Measurements from ENCODE around the gene SGCA. TPM values are rescaled to one million over a fixed set of nuclear protein-coding genes. Genes with fewer than 3 reads are reported as not detected.

The SGCA gene
- total RNA-seq, 6 experiments from 2014 or later, result 0.28 to 0.91 (median 0.76) TPM

DNA sequence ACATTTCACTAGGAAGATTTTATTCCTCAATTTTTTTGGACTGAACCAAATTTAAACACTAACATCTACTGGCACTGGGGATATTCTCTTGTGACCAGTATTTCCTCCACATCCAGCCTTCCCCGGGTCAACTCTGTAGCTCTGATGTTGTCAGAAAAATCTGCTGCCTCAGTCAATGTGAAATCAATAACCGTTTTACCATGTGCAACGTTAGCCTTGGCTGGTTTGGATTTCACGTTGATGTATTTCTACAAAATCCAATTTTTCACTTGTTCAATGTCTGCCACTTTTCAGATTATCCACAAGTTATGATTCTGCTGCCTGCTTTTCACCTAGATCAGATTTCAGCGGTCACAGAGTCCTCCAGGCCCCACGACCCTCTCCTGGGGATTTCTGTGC is 7.1 kb downstream of the SGCA start:
- peaks cover 61% of the 10 kb centered on the region for H3K4me1 Mint-ChIP-seq (ENCODE audit: low read depth)
- peak overlapping the region; percentile 98 for H3K27ac Mint-ChIP-seq
- peaks cover 26% of the 10 kb centered on the region for H3K36me3 Mint-ChIP-seq (ENCODE audit: low read depth)
- H3K27me3 Mint-ChIP-seq (ENCODE audit: insufficient read depth), result peaks cover 82% of the 10 kb centered on the region
- TF ChIP-seq CTCF (IDR thresholded peaks at IDR 0.05), result no peak
- H3K9me3 Mint-ChIP-seq, result peaks cover 26% of the 10 kb centered on the region
- peak overlapping the region; percentile 81 for H3K4me3 Mint-ChIP-seq
- no peak for DNase-seq

- peak overlapping the region; percentile 81 for H3K4me3 Mint-ChIP-seq
- TF ChIP-seq CTCF (IDR thresholded peaks at IDR 0.05), result no peak
- DNase-seq, result peak; percentile 86
- H3K4me1 Mint-ChIP-seq (ENCODE audit: low read depth), result peaks cover 66% of the 10 kb centered on the region
- peaks cover 26% of the 10 kb centered on the region for H3K9me3 Mint-ChIP-seq
- peak overlapping the region; percentile 98 for H3K27ac Mint-ChIP-seq
- peaks cover 81% of the 10 kb centered on the region for H3K27me3 Mint-ChIP-seq (ENCODE audit: insufficient read depth)
- peaks cover 26% of the 10 kb centered on the region for H3K36me3 Mint-ChIP-seq (ENCODE audit: low read depth)
These were observed 7.6 kb downstream of the SGCA start for GRCh38 chr17:50173335-50173941.

DNA sequence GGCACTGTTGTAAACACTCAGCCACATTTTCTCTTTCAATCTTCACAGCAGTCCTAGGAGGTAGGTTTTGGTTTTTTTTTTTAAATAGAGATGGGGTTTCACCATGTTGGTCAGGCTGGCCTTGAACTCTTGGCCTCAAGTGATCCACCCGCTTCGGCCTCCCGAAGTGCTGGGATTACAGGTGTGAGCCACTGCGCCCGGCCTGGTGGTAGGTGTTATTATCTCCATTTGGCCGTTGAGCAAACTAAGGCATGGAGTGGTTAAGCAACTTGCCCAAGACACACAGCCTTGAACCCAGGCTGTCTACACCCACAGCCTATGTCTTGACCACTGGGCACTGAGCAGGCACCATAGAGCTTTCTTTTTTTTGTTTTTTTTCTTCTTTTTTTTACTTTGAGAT is 8.6 kb downstream of the SGCA start:
- peaks cover 26% of the 10 kb centered on the region for H3K36me3 Mint-ChIP-seq (ENCODE audit: low read depth)
- H3K27me3 Mint-ChIP-seq (ENCODE audit: insufficient read depth), result peaks cover 81% of the 10 kb centered on the region
- peak overlapping the region; percentile 62; the same call in 1 of the 2 replicates for H3K4me3 Mint-ChIP-seq
- H3K27ac Mint-ChIP-seq, result peak overlapping the region; percentile 98
- peaks cover 26% of the 10 kb centered on the region for H3K9me3 Mint-ChIP-seq
- H3K4me1 Mint-ChIP-seq (ENCODE audit: low read depth), result peaks cover 66% of the 10 kb centered on the region
- TF ChIP-seq CTCF (IDR thresholded peaks at IDR 0.05), result no peak
- peak; percentile 26 for DNase-seq

DNA sequence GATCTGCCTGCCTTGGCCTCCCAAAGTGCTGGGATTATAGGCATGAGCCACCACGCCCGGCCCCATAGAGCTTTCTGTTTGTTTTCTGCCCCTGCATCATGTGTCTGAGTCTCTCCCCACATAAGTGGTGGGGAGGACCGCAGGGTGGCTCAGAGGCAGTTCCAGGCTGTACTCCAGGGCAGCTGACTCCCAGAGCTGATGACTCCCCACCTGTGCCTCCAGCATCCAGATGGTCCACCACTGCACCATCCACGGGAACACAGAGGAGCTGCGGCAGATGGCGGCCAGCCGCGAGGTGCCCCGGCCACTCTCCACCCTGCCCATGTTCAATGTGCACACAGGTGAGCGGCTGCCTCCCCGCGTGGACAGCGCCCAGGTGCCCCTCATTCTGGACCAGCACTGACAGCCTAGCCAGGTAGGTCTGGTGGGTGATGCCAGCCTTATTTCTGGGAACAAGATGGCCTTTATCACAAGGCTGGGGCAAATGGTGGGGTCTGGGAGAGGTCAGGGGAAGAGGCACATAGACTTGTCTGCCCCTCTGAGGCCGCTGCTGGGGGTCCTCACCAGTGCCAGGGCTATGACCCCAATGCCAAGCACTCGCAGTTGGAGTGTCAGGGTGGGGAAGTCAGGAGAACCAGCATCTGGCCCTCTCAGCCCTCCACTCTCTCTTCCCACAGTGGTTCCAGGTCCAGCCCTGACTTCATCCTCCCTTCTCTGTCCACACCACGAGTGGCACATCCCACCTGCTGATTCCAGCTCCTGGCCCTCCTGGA is 9.4 kb downstream of the SGCA start:
- Mint-ChIP-seq H3K9me3 (peaks cover 26% of the 10 kb centered on the region), H3K4me3 (peak overlapping the region; percentile 62; the same call in 1 of the 2 replicates), H3K36me3 (ENCODE audit: low read depth) (peaks cover 33% of the 10 kb centered on the region), H3K4me1 (ENCODE audit: low read depth) (peaks cover 68% of the 10 kb centered on the region), H3K27ac (peak overlapping the region; percentile 100), H3K27me3 (ENCODE audit: insufficient read depth) (peaks cover 78% of the 10 kb centered on the region)
- no peak for TF ChIP-seq CTCF (IDR thresholded peaks at IDR 0.05)
- DNase-seq, result peak; percentile 17

DNA sequence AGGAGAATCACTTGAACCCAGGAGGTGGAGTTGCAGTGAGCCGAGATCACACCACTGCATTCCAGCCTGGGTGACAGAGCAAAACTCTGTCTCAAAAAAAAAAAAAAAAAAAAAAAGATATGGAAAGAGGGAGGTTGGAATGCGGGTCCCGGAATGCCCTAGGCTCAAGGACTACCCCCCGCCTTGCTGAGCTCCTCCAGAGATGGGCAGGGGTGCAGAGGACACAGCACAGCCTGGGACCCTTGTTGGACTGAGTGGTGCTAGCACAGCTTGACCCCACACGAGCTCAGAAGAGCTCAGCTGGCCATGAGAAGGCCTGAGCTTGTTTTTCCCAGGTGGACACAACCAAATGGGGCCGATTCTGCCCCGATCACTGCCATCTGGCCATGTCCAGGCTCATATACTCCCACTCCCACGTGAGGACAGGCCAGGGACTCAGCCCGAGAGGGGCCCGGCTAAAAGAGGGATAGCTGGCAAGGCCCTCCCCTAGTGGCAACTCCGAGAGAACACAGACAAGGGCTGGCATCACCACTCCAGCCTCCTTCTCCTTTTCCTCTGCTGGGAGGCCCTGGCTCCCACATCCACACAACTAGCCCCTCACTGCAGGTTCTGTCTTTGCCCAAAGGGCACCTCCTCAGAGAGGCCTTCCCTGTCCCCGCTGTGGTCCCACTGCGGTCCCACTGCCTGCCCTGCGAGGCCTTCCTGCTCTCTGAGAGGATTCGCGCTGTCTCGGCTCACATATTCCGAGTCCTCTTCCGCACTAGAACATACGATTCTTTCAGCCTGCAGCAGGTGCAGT is 11.0 kb downstream of the SGCA start:
- peaks cover 22% of the 10 kb centered on the region for H3K9me3 Mint-ChIP-seq
- peak; percentile 26 for DNase-seq
- TF ChIP-seq CTCF (IDR thresholded peaks at IDR 0.05), result peak; percentile 46
- H3K4me3 Mint-ChIP-seq, result peak overlapping the region; percentile 73
- H3K27ac Mint-ChIP-seq, result peak overlapping the region; percentile 100
- H3K36me3 Mint-ChIP-seq (ENCODE audit: low read depth), result peaks cover 38% of the 10 kb centered on the region
- peaks cover 73% of the 10 kb centered on the region for H3K27me3 Mint-ChIP-seq (ENCODE audit: insufficient read depth)
- peaks cover 84% of the 10 kb centered on the region for H3K4me1 Mint-ChIP-seq (ENCODE audit: low read depth)

All from HFFc6 (cell line).